Activated T-cell treated with anti-CD3 and anti-CD28 coated beads, Interleukin-2, amount 50 U/mL, for 24 hours (primary cell): ENCODE data around the gene FAN1.
A peak's percentile ranks its signal among the peaks of the same experiment; 100 is the strongest.

Source experiments
- DNase-seq: peaks from one replicate; pipeline ENCODE4 v3.0.0-alpha.2; 2020
- H3K27ac Mint-ChIP-seq: 2 replicates; pipeline ENCODE4 v1.8.0; 2020; ENCODE audit warnings: mild to moderate bottlenecking, mixed read lengths
- H3K27me3 Mint-ChIP-seq: 2 replicates; pipeline ENCODE4 v1.8.0; 2020; ENCODE audit warnings: mixed read lengths
- H3K36me3 Mint-ChIP-seq: 2 replicates; pipeline ENCODE4 v1.8.0; 2020; ENCODE audit warnings: low read depth, mixed read lengths
- H3K4me1 Mint-ChIP-seq: 2 replicates; pipeline ENCODE4 v1.8.0; 2020; ENCODE audit warnings: low read depth, mixed read lengths
- H3K4me3 Mint-ChIP-seq: 2 replicates; pipeline ENCODE4 v1.8.0; 2020; ENCODE audit warnings: mild to moderate bottlenecking, moderate library complexity, mixed read lengths
- H3K9me3 Mint-ChIP-seq: 2 replicates; pipeline ENCODE4 v1.8.0; 2020; ENCODE audit warnings: mixed read lengths

The FAN1 gene

DNA sequence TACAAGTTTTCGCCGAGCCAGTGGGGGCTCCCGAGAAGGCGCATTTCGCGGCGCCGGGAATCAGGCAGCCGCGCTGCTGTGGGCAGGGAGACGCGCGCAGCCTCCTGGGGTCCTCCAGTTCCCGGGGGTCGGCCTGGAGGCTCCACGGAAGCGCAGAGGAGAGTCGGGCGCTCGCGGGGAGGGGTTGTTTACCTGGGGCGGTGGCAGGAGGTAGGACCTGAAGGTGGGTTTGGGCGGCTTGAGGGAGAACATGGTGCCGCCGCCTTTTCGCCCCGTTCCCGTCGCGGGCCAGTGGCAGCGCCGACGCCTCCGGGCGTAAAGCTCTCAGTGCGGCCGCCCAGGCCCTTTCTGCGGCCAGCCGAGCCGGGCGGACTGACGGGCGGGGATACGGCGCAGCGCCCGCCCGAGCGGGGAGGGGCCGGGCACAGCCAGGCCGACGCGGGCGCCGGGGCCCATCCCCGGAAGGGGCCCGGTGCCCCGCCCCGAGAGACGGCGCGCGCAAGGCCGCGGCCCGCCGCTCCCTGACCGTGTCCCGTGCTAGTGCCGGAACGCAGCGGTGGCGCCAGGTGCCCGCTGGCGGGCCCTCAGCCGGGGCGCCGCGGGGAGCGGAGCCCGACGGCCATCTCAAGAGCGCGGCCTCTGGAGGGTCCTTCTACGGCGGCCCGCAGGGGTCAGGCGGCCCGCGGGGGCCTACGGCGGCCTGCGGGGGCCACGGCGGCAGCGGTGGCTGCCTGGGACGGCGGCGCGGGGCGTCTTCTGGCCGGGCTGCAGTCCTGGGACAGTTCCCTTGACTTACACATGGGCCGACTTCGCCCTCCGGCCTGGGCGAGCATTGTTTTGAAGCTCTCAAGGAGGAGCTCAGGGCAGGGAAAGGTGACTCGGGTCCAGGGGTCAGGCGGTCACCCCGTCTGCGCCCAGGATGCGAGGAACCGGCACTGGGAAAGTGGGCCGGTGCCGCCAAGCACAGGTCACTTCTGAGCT, 87.8 kb downstream of the FAN1 start, which contains the start of gene MTMR10:
TSS of gene MTMR10 (minus strand) at position 374 of the 981 bp plus-strand sequence. CDS start at position 252, 122 bp downstream.
- Mint-ChIP-seq H3K4me1 (peaks cover 33% of the 10 kb centered on the region), H3K9me3 (no peaks in the 10 kb centered on the region), H3K4me3 (peak within 1 kb of the TSS; percentile 90), H3K27ac (peak within 1 kb of the TSS; percentile 89), H3K36me3 (peaks cover 16% of the 10 kb centered on the region), H3K27me3 (no peaks in the 10 kb centered on the region)
- DNase-seq, result peak; percentile 87

DNA sequence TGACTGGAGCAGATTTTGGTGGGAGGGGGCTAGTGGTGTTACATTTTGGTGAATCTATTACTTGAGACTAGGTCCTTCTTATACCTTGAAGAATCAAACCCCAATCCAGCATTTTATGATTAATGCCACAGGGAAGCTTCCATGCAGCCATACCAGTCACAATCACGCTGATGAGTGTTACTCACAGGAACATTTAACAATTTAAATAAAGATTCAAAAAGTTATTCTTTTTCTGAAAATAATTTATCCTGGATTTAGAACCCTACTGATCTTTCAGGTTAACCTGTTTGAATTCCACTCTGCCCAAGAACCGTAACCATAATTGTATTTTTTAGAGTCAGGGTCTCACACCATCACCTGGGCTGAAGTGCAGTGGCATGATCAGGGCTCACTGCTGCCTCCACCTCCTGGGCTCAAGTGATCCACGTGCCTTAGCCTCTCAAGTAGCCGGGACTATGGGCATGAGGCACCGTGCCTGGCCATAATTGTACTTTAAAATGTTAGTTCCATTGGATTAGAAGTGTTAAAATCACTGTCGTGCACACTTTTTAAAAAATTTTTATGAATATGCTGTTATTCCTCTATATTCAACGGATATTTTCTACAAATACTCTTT, 88.6 kb downstream of the FAN1 start:
- peak overlapping the region; percentile 87 for H3K27ac Mint-ChIP-seq
- H3K4me3 Mint-ChIP-seq, result peak overlapping the region; percentile 88
- H3K4me1 Mint-ChIP-seq, result peaks cover 25% of the 10 kb centered on the region
- H3K9me3 Mint-ChIP-seq, result no peaks in the 10 kb centered on the region
- DNase-seq, result no peak
- H3K36me3 Mint-ChIP-seq, result peaks cover 9% of the 10 kb centered on the region
- H3K27me3 Mint-ChIP-seq, result no peaks in the 10 kb centered on the region
